ENCODE results near the gene C1orf210. TPM values are rescaled to one million over a fixed set of nuclear protein-coding genes. Genes with fewer than 3 reads are reported as not detected.
A peak's percentile ranks its signal among the peaks of the same experiment; 100 is the strongest.

C1orf210 gene
- total and polyA plus RNA-seq, 9 of the 15 experiments (the other 6 are each of a cell fraction or from before 2014, with no cell fraction given) = 0.21 TPM; not detected in 8

- TF ChIP-seq STAT6 (CRISPR knock-in tag; IDR thresholded peaks at IDR 0.05) (no peak), BHLHE40 (IDR thresholded peaks at IDR 0.05; ENCODE audit: low read length) (0 out of 2 replicates have a peak, but pooled peaks have one; percentile 5), IRF2 (CRISPR knock-in tag; IDR thresholded peaks at IDR 0.05) (no peak), NEUROD1 (IDR thresholded peaks at IDR 0.05; ENCODE audit: borderline replicate concordance, low read depth, low read length, partially characterized antibody) (no peak), CREM (IDR thresholded peaks at IDR 0.05; ENCODE audit: low read depth) (peak; percentile 70), POLR3A (IDR thresholded peaks at IDR 0.05; ENCODE audit: borderline replicate concordance, extremely low read depth, insufficient read depth, insufficient read length) (no peak), ZBTB2 (IDR thresholded peaks at IDR 0.05) (0 out of 2 replicates have a peak, but pooled peaks have one; percentile 21), TAF7 (tag; IDR thresholded peaks at IDR 0.05) (no peak), HNRNPLL (IDR thresholded peaks at IDR 0.05; ENCODE audit: low read depth, low read length, poor library complexity, severe bottlenecking) (peak; percentile 28), L3MBTL2 (IDR thresholded peaks at IDR 0.05) (peak; percentile 87), ESRRA (IDR thresholded peaks at IDR 0.05; ENCODE audit: borderline replicate concordance, low read depth) (0 out of 2 replicates have a peak, but pooled peaks have one; percentile 11), ATF1 (CRISPR knock-in tag; IDR thresholded peaks at IDR 0.05) (no peak), ATF1 (tag; IDR thresholded peaks at IDR 0.05) (0 out of 2 replicates have a peak, but pooled peaks have one; percentile 19), FOXM1 (IDR thresholded peaks at IDR 0.05; ENCODE audit: low read depth) (no peak), FOXM1 (CRISPR knock-in tag; IDR thresholded peaks at IDR 0.05; ENCODE audit: low read depth) (no peak), PRPF4 (IDR thresholded peaks at IDR 0.05; ENCODE audit: insufficient read depth, low read depth, low read length, poor library complexity, severe bottlenecking) (no peak), AFF4 (CRISPR knock-in tag; IDR thresholded peaks at IDR 0.05) (no peak), NELFE (IDR thresholded peaks at IDR 0.05; ENCODE audit: insufficient read depth, insufficient read length) (no peak), CREB5 (CRISPR knock-in tag; IDR thresholded peaks at IDR 0.05) (no peak)
These were observed 19.5 kb upstream of the C1orf210 start (continued) for GRCh38 chr1:43304771-43305300.
